ENCODE data around the gene CRYGA. TPM values are rescaled to one million over a fixed set of nuclear protein-coding genes. Genes with fewer than 3 reads are reported as not detected.

The CRYGA gene
- total RNA-seq, 1 donor from 2014 or later: not detected

GRCh38 chr2:208195531-208195930 is 32.1 kb upstream of the CRYGA start:
- no peak for DNase-seq (ENCODE audit: low spot score)
- Mint-ChIP-seq H3K27me3 (ENCODE audit: low read depth) (no peaks in the 10 kb centered on the region), H3K4me3 (ENCODE audit: unreplicated experiment) (no peak overlapping the region), H3K27ac (ENCODE audit: unreplicated experiment) (no peak overlapping the region), H3K4me1 (ENCODE audit: low read depth) (no peaks in the 10 kb centered on the region), H3K9me3 (ENCODE audit: low read depth) (no peaks in the 10 kb centered on the region), H3K36me3 (ENCODE audit: low read depth) (no peaks in the 10 kb centered on the region)
- no peak for TF ChIP-seq CTCF (IDR thresholded peaks at IDR 0.05)

GRCh38 chr2:208192611-208193236 is 29.3 kb upstream of the CRYGA start:
- Mint-ChIP-seq H3K9me3 (ENCODE audit: low read depth) (no peaks in the 10 kb centered on the region), H3K36me3 (ENCODE audit: low read depth) (no peaks in the 10 kb centered on the region), H3K4me3 (ENCODE audit: unreplicated experiment) (no peak overlapping the region), H3K4me1 (ENCODE audit: low read depth) (no peaks in the 10 kb centered on the region), H3K27me3 (ENCODE audit: low read depth) (peaks cover 2% of the 10 kb centered on the region), H3K27ac (ENCODE audit: unreplicated experiment) (no peak overlapping the region)
- no peak for TF ChIP-seq CTCF (IDR thresholded peaks at IDR 0.05)
- no peak for DNase-seq (ENCODE audit: low spot score)

- Mint-ChIP-seq H3K27ac (ENCODE audit: unreplicated experiment) (no peak within 1 kb of the TSS), H3K36me3 (ENCODE audit: low read depth) (no peaks in the 10 kb centered on the region), H3K4me1 (ENCODE audit: low read depth) (no peaks in the 10 kb centered on the region), H3K9me3 (ENCODE audit: low read depth) (no peaks in the 10 kb centered on the region), H3K27me3 (ENCODE audit: low read depth) (peaks cover 10% of the 10 kb centered on the region), H3K4me3 (ENCODE audit: unreplicated experiment) (no peak within 1 kb of the TSS)
- TF ChIP-seq CTCF (IDR thresholded peaks at IDR 0.05): no peak
- DNase-seq (ENCODE audit: low spot score): no peak
Measured at GRCh38 chr2:208189810-208190503, 26.6 kb upstream of the CRYGA start, which contains the start of gene C2orf80. TSS of gene C2orf80 (minus strand) at chr2:208190030. CDS start at chr2:208186986, 3,044 bp downstream.

- no peak for TF ChIP-seq CTCF (IDR thresholded peaks at IDR 0.05)
- no peak overlapping the region for H3K4me3 Mint-ChIP-seq (ENCODE audit: unreplicated experiment)
- H3K36me3 Mint-ChIP-seq (ENCODE audit: low read depth): no peaks in the 10 kb centered on the region
- no peaks in the 10 kb centered on the region for H3K4me1 Mint-ChIP-seq (ENCODE audit: low read depth)
- DNase-seq (ENCODE audit: low spot score): no peak
- no peak overlapping the region for H3K27ac Mint-ChIP-seq (ENCODE audit: unreplicated experiment)
- H3K27me3 Mint-ChIP-seq (ENCODE audit: low read depth): peaks cover 17% of the 10 kb centered on the region
- H3K9me3 Mint-ChIP-seq (ENCODE audit: low read depth): no peaks in the 10 kb centered on the region
Measured at GRCh38 chr2:208189069-208189809, 25.9 kb upstream of the CRYGA start.

- Mint-ChIP-seq H3K36me3 (ENCODE audit: low read depth) (no peaks in the 10 kb centered on the region), H3K27ac (ENCODE audit: unreplicated experiment) (no peak overlapping the region), H3K4me1 (ENCODE audit: low read depth) (no peaks in the 10 kb centered on the region), H3K4me3 (ENCODE audit: unreplicated experiment) (no peak overlapping the region), H3K9me3 (ENCODE audit: low read depth) (no peaks in the 10 kb centered on the region), H3K27me3 (ENCODE audit: low read depth) (peaks cover 34% of the 10 kb centered on the region)
- no peak for TF ChIP-seq CTCF (IDR thresholded peaks at IDR 0.05)
- no peak for DNase-seq (ENCODE audit: low spot score)
Measured at GRCh38 chr2:208186893-208187292, 23.5 kb upstream of the CRYGA start.
